DMS114 treated with DMSO at 0.1 percent for 48 hours (cell line): ENCODE measurements around the gene SAMD4A.

ENCODE experiments used
- DNase-seq: peaks from one replicate; lab custom pipeline; 2025; ENCODE audit not compliant: unreplicated experiment; lab: John Stamatoyannopoulos, UW

Gene SAMD4A

GRCh38 chr14:54629635-54630360 is 62.9 kb downstream of the SAMD4A start:
- DNase-seq: no peak

- no peak for DNase-seq
These were observed 64.1 kb downstream of the SAMD4A start for GRCh38 chr14:54631016-54631415.

- DNase-seq: no peak
These were observed 65.5 kb downstream of the SAMD4A start for GRCh38 chr14:54632452-54632851.

GRCh38 chr14:54633076-54633475 is 66.1 kb downstream of the SAMD4A start:
- no peak for DNase-seq

GRCh38 chr14:54637270-54638134 is 70.6 kb downstream of the SAMD4A start:
- DNase-seq: no peak

GRCh38 chr14:54638135-54638446 is 71.2 kb downstream of the SAMD4A start:
- DNase-seq: no peak

- no peak for DNase-seq
These were observed 72.7 kb downstream of the SAMD4A start for GRCh38 chr14:54639611-54640010.

GRCh38 chr14:54640506-54640905 is 73.6 kb downstream of the SAMD4A start:
- no peak for DNase-seq

GRCh38 chr14:54642121-54642520 is 75.2 kb downstream of the SAMD4A start:
- DNase-seq: no peak

GRCh38 chr14:54642801-54643695 is 76.1 kb downstream of the SAMD4A start:
- DNase-seq: no peak

GRCh38 chr14:54643696-54644176 is 76.8 kb downstream of the SAMD4A start:
- no peak for DNase-seq

- no peak for DNase-seq
These were observed 78.7 kb downstream of the SAMD4A start for GRCh38 chr14:54645639-54646038.

GRCh38 chr14:54646626-54647025 is 79.7 kb downstream of the SAMD4A start:
- DNase-seq: no peak

- no peak for DNase-seq
These were observed 80.5 kb downstream of the SAMD4A start for GRCh38 chr14:54647378-54647777.

- DNase-seq: no peak
These were observed 82.1 kb downstream of the SAMD4A start for GRCh38 chr14:54649056-54649455.

- no peak for DNase-seq
These were observed 83.5 kb downstream of the SAMD4A start for GRCh38 chr14:54650331-54650958.

- DNase-seq: no peak
These were observed 84.0 kb downstream of the SAMD4A start for GRCh38 chr14:54650959-54651351.

- DNase-seq: no peak
These were observed 84.7 kb downstream of the SAMD4A start for GRCh38 chr14:54651649-54652048.

- DNase-seq: no peak
These were observed 85.3 kb downstream of the SAMD4A start for GRCh38 chr14:54652188-54652587.

GRCh38 chr14:54652605-54653052 is 85.7 kb downstream of the SAMD4A start:
- no peak for DNase-seq
